Parathyroid adenoma (tissue), 2 donors: Measurements from ENCODE around the gene KIF1A.

Experiments used
- H2AFZ ChIP-seq: fragments of 300-600 bp; sonication (generic); one replicate; pipeline ENCODE4 v1.7.0; 2017; ENCODE audit warnings: antibody characterized with exemption, mild to moderate bottlenecking
- H3K27ac ChIP-seq: fragments of 300-600 bp; sonication (generic); one replicate; pipeline ENCODE4 v1.7.0; 2017
- H3K27me3 ChIP-seq: fragments of 300-600 bp; sonication (generic); one replicate; pipeline ENCODE4 v1.7.0; 2017; ENCODE audit warnings: low read length; ENCODE audit not compliant: control insufficient read depth, insufficient read depth
- H3K36me3 ChIP-seq: fragments of 300-600 bp; sonication (generic); one replicate; pipeline ENCODE4 v1.7.0; 2017; ENCODE audit warnings: low read length; ENCODE audit not compliant: control insufficient read depth, insufficient read depth
- H3K4me1 ChIP-seq: fragments of 300-600 bp; sonication (generic); one replicate; pipeline ENCODE4 v1.7.0; 2017; ENCODE audit warnings: control low read depth
- H3K4me2 ChIP-seq: fragments of 300-600 bp; sonication (generic); one replicate; pipeline ENCODE4 v1.7.0; 2017; ENCODE audit warnings: low read length
- H3K4me3 ChIP-seq: fragments of 300-600 bp; sonication (generic); one replicate; pipeline ENCODE4 v1.7.0; 2017; ENCODE audit warnings: low read depth, low read length
- H3K79me2 ChIP-seq: fragments of 300-600 bp; sonication (generic); one replicate; pipeline ENCODE4 v1.7.0; 2017; ENCODE audit warnings: control low read depth
- H3K9ac ChIP-seq: fragments of 300-600 bp; sonication (generic); one replicate; pipeline ENCODE4 v1.7.0; 2017; ENCODE audit warnings: mild to moderate bottlenecking
- H3K9me3 ChIP-seq: fragments of 300-600 bp; sonication (generic); one replicate; pipeline ENCODE4 v1.7.0; 2017; ENCODE audit warnings: low read length; ENCODE audit not compliant: control insufficient read depth
- CTCF ChIP-seq: fragments of 300-600 bp; sonication (generic); IDR thresholded peaks from one replicate; pipeline ENCODE4 v1.7.0; 2017; ENCODE audit warnings: antibody characterized with exemption, mild to moderate bottlenecking
- donor health status: primary hyperparathyroidism.

The KIF1A gene

GRCh38 chr2:240857039-240858008 lies 37.3 kb upstream of the KIF1A start:
- no peak overlapping the region for H2AFZ ChIP-seq
- H3K79me2 ChIP-seq: no peaks in the 10 kb centered on the region
- H3K27ac ChIP-seq: no peak overlapping the region
- H3K9me3 ChIP-seq: no peaks in the 10 kb centered on the region
- H3K36me3 ChIP-seq: no peaks in the 10 kb centered on the region
- no peak overlapping the region for H3K9ac ChIP-seq
- TF ChIP-seq CTCF: no peak
- no peak overlapping the region for H3K4me2 ChIP-seq
- H3K27me3 ChIP-seq: no peaks in the 10 kb centered on the region
- no peaks in the 10 kb centered on the region for H3K4me1 ChIP-seq
- H3K4me3 ChIP-seq: no peak overlapping the region

- no peaks in the 10 kb centered on the region for H3K79me2 ChIP-seq
- H3K27me3 ChIP-seq: no peaks in the 10 kb centered on the region
- no peak overlapping the region for H3K27ac ChIP-seq
- H3K9ac ChIP-seq: no peak overlapping the region
- H3K4me1 ChIP-seq: no peaks in the 10 kb centered on the region
- no peaks in the 10 kb centered on the region for H3K36me3 ChIP-seq
- H3K4me2 ChIP-seq: no peak overlapping the region
- H2AFZ ChIP-seq: no peak overlapping the region
- TF ChIP-seq CTCF: no peak
- H3K9me3 ChIP-seq: no peaks in the 10 kb centered on the region
- H3K4me3 ChIP-seq: no peak overlapping the region
These were observed 36.3 kb upstream of the KIF1A start for GRCh38 chr2:240856151-240856980.

GRCh38 chr2:240855670-240856069 lies 35.7 kb upstream of the KIF1A start:
- no peak overlapping the region for H2AFZ ChIP-seq
- TF ChIP-seq CTCF: no peak
- H3K27ac ChIP-seq: no peak overlapping the region
- no peaks in the 10 kb centered on the region for H3K4me1 ChIP-seq
- H3K27me3 ChIP-seq: no peaks in the 10 kb centered on the region
- H3K9ac ChIP-seq: no peak overlapping the region
- no peaks in the 10 kb centered on the region for H3K9me3 ChIP-seq
- no peak overlapping the region for H3K4me3 ChIP-seq
- no peaks in the 10 kb centered on the region for H3K79me2 ChIP-seq
- no peak overlapping the region for H3K4me2 ChIP-seq
- no peaks in the 10 kb centered on the region for H3K36me3 ChIP-seq

- Histone ChIP-seq H3K4me2 (no peak overlapping the region), H3K27me3 (no peaks in the 10 kb centered on the region), H3K79me2 (no peaks in the 10 kb centered on the region), H3K4me3 (no peak overlapping the region), H2AFZ (no peak overlapping the region), H3K9me3 (no peaks in the 10 kb centered on the region), H3K4me1 (no peaks in the 10 kb centered on the region), H3K9ac (no peak overlapping the region), H3K27ac (no peak overlapping the region), H3K36me3 (no peaks in the 10 kb centered on the region)
- TF ChIP-seq CTCF: no peak
These were observed 32.8 kb upstream of the KIF1A start for GRCh38 chr2:240852671-240853314.
